Astrocyte of the cerebellum (primary cell): Measurements from ENCODE around the gene EIF4EBP2.

ENCODE experiments used
- DNase-seq: peaks from one replicate; pipeline ENCODE4 v3.0.0-alpha.2; 2011; ENCODE audit warnings: low read depth
- H3K4me3 ChIP-seq: 2 replicates; pipeline ENCODE4 v1.5.1; 2011; ENCODE audit warnings: mild to moderate bottlenecking, low read depth, low read length, moderate library complexity
- in situ Hi-C: cut with HindIII; loops from 2 replicates; pipeline ENCODE4 v1.10.0; 2017; ENCODE audit warnings: low sequenced_read_pairs
- TF ChIP-seq, protein P1 (sequence below): IDR thresholded peaks from 2 replicates; pipeline ENCODE4 v1.5.1; 2012; ENCODE audit warnings: low read length, low read depth, moderate library complexity, mild to moderate bottlenecking; ENCODE audit errors: missing control alignments

The EIF4EBP2 gene

GRCh38 chr10:70417568-70417967, 13.6 kb downstream of the EIF4EBP2 start:
- no peak for DNase-seq
- TF ChIP-seq, protein P1, sequence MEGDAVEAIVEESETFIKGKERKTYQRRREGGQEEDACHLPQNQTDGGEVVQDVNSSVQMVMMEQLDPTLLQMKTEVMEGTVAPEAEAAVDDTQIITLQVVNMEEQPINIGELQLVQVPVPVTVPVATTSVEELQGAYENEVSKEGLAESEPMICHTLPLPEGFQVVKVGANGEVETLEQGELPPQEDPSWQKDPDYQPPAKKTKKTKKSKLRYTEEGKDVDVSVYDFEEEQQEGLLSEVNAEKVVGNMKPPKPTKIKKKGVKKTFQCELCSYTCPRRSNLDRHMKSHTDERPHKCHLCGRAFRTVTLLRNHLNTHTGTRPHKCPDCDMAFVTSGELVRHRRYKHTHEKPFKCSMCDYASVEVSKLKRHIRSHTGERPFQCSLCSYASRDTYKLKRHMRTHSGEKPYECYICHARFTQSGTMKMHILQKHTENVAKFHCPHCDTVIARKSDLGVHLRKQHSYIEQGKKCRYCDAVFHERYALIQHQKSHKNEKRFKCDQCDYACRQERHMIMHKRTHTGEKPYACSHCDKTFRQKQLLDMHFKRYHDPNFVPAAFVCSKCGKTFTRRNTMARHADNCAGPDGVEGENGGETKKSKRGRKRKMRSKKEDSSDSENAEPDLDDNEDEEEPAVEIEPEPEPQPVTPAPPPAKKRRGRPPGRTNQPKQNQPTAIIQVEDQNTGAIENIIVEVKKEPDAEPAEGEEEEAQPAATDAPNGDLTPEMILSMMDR: no peak
- H3K4me3 ChIP-seq: no peak overlapping the region
- in situ Hi-C loops: no loop called here

DNA sequence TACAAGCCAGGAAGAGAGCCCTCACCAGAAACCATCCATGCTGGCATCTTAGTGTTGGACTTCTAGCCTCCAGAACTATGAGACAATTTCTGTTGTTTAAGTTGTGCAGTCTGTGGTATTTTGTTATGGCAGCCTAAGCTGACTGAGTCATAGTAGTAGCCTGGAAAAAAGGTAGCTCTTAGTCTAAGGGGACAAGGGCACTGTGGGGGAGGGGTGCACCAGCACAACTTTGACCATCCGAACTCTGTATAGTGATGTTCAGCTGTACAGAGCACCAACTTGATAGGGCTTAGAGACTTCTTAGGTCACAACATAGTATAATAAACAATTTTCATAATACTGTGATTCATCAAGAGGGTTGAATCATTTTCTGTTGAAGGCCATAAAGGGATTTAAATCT, 14.3 kb downstream of the EIF4EBP2 start:
- in situ Hi-C loops: no loop called here
- H3K4me3 ChIP-seq: no peak overlapping the region
- DNase-seq: no peak
- TF ChIP-seq, protein P1: no peak

DNA sequence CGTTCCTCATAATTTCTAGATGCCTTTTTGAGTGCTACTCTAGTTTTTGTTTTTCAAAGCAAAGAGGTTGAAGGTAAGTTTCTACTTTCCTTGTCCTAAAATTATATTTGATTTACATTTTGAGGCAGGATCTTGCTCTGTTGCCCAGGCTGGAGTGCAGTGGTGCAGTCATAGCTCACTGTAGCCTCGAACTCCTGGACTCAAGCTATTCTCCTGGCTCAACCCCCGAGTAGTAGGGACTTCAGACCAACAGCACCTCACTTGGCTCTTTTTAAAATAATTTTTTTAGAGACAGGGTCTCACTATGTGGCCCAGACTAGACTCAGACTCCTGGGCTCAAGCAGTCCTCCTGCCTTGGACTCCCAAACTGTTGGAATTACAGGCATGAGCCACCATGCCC, 14.8 kb downstream of the EIF4EBP2 start:
- TF ChIP-seq, protein P1: no peak
- no peak for DNase-seq
- no peak overlapping the region for H3K4me3 ChIP-seq
- in situ Hi-C loops: no loop called here

- no peak for DNase-seq
- TF ChIP-seq, protein P1: no peak
- in situ Hi-C loops: no loop called here
- no peak overlapping the region for H3K4me3 ChIP-seq
Observed at GRCh38 chr10:70424320-70424719, 20.4 kb downstream of the EIF4EBP2 start.

DNA sequence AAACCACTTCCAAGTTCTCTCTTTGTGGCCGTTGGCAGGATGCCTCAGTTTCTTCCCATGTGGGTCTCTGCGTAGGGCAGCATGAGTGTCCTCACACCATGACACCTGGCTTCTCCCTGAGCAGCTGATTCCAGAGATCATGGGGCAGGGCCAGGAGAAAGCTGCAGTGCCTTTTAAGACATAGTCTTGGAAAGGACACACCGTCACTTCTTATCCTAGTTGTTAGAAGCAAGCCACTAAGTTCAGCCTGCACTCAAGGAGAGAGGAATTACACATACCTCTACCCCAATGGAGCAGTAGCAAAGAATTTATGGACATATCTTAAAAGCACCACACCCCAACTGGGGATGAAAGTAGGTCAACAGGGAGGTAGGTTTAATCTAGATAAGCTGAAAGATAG, 21.2 kb downstream of the EIF4EBP2 start:
- no peak for DNase-seq
- in situ Hi-C loops: no loop called here
- H3K4me3 ChIP-seq: no peak overlapping the region
- TF ChIP-seq, protein P1: no peak

DNA sequence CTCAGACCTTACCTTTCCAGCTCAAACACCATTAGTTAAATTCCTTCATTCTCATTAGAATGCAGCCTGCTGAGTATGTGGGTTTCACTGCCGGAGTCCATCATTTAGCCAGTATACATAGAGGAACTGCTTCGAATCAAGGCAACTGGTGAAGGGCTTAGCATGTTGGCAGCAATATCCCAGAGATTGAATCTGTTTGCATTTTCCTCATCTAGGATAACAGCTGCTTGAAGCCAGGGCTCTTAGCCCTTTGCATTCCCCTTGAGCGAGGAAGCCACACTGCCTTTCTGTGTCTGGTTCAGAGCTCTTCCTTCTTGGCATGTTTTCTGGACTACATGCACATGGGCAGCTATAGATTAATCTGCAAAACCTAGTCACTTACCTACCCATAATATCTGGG, 22.9 kb downstream of the EIF4EBP2 start:
- in situ Hi-C loops: no loop called here
- no peak for DNase-seq
- TF ChIP-seq, protein P1: no peak

More for the DNA sequence above, 22.9 kb downstream of the EIF4EBP2 start:
- no peak overlapping the region for H3K4me3 ChIP-seq
